Measurements from ENCODE around the gene HLA-DPA1.

GRCh38 chr6:33085627-33086026 lies 12.2 kb upstream of the HLA-DPA1 start:
- TF ChIP-seq CTCF (conservative IDR thresholded peaks at IDR 0.05) (no peak), ZFX (IDR thresholded peaks at IDR 0.05) (no peak)
